ENCODE measurements around the gene YEATS2.

The YEATS2 gene

GRCh38 chr3:183815563-183815940, 118.0 kb downstream of the YEATS2 start:
- no peak for DNase-seq

- DNase-seq: no peak
Measured at GRCh38 chr3:183815951-183816475, 118.4 kb downstream of the YEATS2 start.

GRCh38 chr3:183816681-183817510, 119.3 kb downstream of the YEATS2 start:
- no peak for DNase-seq

GRCh38 chr3:183817639-183818038, 120.0 kb downstream of the YEATS2 start:
- no peak for DNase-seq

GRCh38 chr3:183818041-183818620, 120.5 kb downstream of the YEATS2 start:
- DNase-seq: no peak

- no peak for DNase-seq
Measured at GRCh38 chr3:183818706-183819624, 121.4 kb downstream of the YEATS2 start.

GRCh38 chr3:183819831-183820230, 122.2 kb downstream of the YEATS2 start:
- DNase-seq: no peak

- DNase-seq: no peak
Measured at GRCh38 chr3:183822631-183823030, 125.0 kb downstream of the YEATS2 start.

GRCh38 chr3:183823963-183824362, 126.4 kb downstream of the YEATS2 start:
- no peak for DNase-seq

- no peak for DNase-seq
Measured at GRCh38 chr3:183824761-183825455, 127.3 kb downstream of the YEATS2 start.

- no peak for DNase-seq
Measured at GRCh38 chr3:183825456-183826161, 128.0 kb downstream of the YEATS2 start, which contains the start of gene MAP6D1. TSS of gene MAP6D1 (minus strand) at chr3:183825577. CDS start at chr3:183825547, 30 bp downstream.

GRCh38 chr3:183826448-183827250, 129.1 kb downstream of the YEATS2 start:
- no peak for DNase-seq

GRCh38 chr3:183827809-183828537, 130.4 kb downstream of the YEATS2 start:
- DNase-seq: no peak

GRCh38 chr3:183828538-183828870, 130.9 kb downstream of the YEATS2 start:
- DNase-seq: no peak

- no peak for DNase-seq
Measured at GRCh38 chr3:183829466-183829865, 131.9 kb downstream of the YEATS2 start.

- no peak for DNase-seq
Measured at GRCh38 chr3:183830187-183830586, 132.6 kb downstream of the YEATS2 start.

- DNase-seq: no peak
Measured at GRCh38 chr3:183833516-183833915, 135.9 kb downstream of the YEATS2 start.

- DNase-seq: no peak
Measured at GRCh38 chr3:183837390-183837789, 139.8 kb downstream of the YEATS2 start.

GRCh38 chr3:183837894-183838293, 140.3 kb downstream of the YEATS2 start:
- no peak for DNase-seq

- no peak for DNase-seq
Measured at GRCh38 chr3:183839751-183840150, 142.2 kb downstream of the YEATS2 start.

All from NCI-H2029 (cell line).